Endothelial cell of umbilical vein (primary cell): Measurements from ENCODE around the gene KIF3B. TPM values are rescaled to one million over a fixed set of nuclear protein-coding genes. Genes with fewer than 3 reads are reported as not detected.

Source experiments
- BruUV-seq: library from RNA; stranded (reverse); fragments of 400-500 nt; replicated peaks from 2 replicates; lab custom pipeline; 2021; lab: Mats Ljungman, UMichigan
- CTCF ChIA-PET: fragments of 300-600, 350-600 bp; sonication (Branson Sonifier 250); formaldehyde crosslinking; loops from one replicate; lab custom pipeline; 2021; ENCODE audit warnings: antibody characterized with exemption, inconsistent platforms; lab: Charles Lee
- POLR2A ChIA-PET: fragments of 300-600, 350-600 bp; sonication (Branson Sonifier 250); formaldehyde crosslinking; loops from one replicate; lab custom pipeline; 2021; ENCODE audit warnings: antibody characterized with exemption, inconsistent platforms; lab: Charles Lee
- DNase-seq: peaks from one replicate; pipeline ENCODE4 v3.0.0-alpha.2; 2011; ENCODE audit warnings: low read depth, low spot score
- FAIRE-seq: peaks from 2 replicates; lab custom pipeline; 2011; peaks lifted over from hg19 to GRCh38; lab: Jason Lieb, UNC
- H2AFZ ChIP-seq: 2 replicates; pipeline ENCODE4 v1.6.0; 2012; ENCODE audit warnings: low read depth, low read length, control low read depth, inconsistent platforms
- H3K27ac ChIP-seq: 2 replicates; pipeline ENCODE4 v1.5.1; 2011; ENCODE audit warnings: low read depth, mild to moderate bottlenecking, control low read depth, low read length, moderate library complexity; ENCODE audit not compliant: insufficient read depth
- H3K27me3 ChIP-seq, 2 experiments: 2 replicates each; pipeline versions ENCODE4 v1.6.0 to v1.6.1; 2011; ENCODE audit warnings: low read length in 2 of 2, mixed read lengths in 1 of 2; ENCODE audit not compliant: control insufficient read depth in 2 of 2, insufficient read depth in 2 of 2
- H3K36me3 ChIP-seq, 2 experiments: 2 replicates in 1 of 2; 3 replicates in 1 of 2; pipeline ENCODE4 v1.5.1; 2011; ENCODE audit warnings: low read length in 2 of 2, mild to moderate bottlenecking in 1 of 2, moderate library complexity in 1 of 2; ENCODE audit not compliant: control insufficient read depth in 2 of 2, insufficient read depth in 2 of 2; ENCODE audit errors: extremely low read depth in 1 of 2
- H3K4me1 ChIP-seq: 3 replicates; pipeline ENCODE4 v1.5.1; 2011; ENCODE audit warnings: mild to moderate bottlenecking, low read length; ENCODE audit not compliant: control insufficient read depth, insufficient read depth; ENCODE audit errors: extremely low read depth
- H3K4me2 ChIP-seq: 2 replicates; pipeline ENCODE4 v1.6.1; 2011; ENCODE audit warnings: low read length, control low read depth, mixed read lengths; ENCODE audit not compliant: insufficient read depth
- H3K4me3 ChIP-seq, 3 experiments: fragments of 200-600 bp in 1 of 3; sonication (generic), shearing (Covaris generic) in 1 of 3; replicated peaks in 1 of 3; 2 replicates each; pipeline ENCODE4 v1.5.1; 2011 to 2016; ENCODE audit warnings: control low read depth in 3 of 3, low read length in 3 of 3, mild to moderate bottlenecking in 2 of 3, inconsistent platforms in 1 of 3, low read depth in 1 of 3, moderate library complexity in 1 of 3; ENCODE audit not compliant: insufficient read depth in 1 of 3
- H3K79me2 ChIP-seq: 2 replicates; pipeline ENCODE4 v1.6.0; 2012; ENCODE audit warnings: low read length, inconsistent platforms; ENCODE audit not compliant: control insufficient read depth, insufficient read depth
- H3K9ac ChIP-seq: replicated peaks from 2 replicates; pipeline ENCODE3; 2011; ENCODE audit warnings: low read length, control low read depth; ENCODE audit not compliant: insufficient read depth; ENCODE audit errors: extremely low read depth
- H3K9me1 ChIP-seq: replicated peaks from 3 replicates; pipeline ENCODE4 v1.6.0; 2011; ENCODE audit warnings: mild to moderate bottlenecking, low read length; ENCODE audit not compliant: control insufficient read depth, insufficient read depth; ENCODE audit errors: extremely low read depth
- H3K9me3 ChIP-seq: replicated peaks from 2 replicates; pipeline ENCODE4 v1.5.1; 2012; ENCODE audit warnings: low read length, inconsistent platforms; ENCODE audit not compliant: control insufficient read depth, insufficient read depth
- H4K20me1 ChIP-seq: replicated peaks from 2 replicates; pipeline ENCODE3; 2011; ENCODE audit warnings: mild to moderate bottlenecking, low read length; ENCODE audit not compliant: control insufficient read depth, insufficient read depth; ENCODE audit errors: extremely low read depth
- EZH2 ChIP-seq: IDR thresholded peaks from 2 replicates; pipeline ENCODE4 v1.6.1; 2012; ENCODE audit warnings: borderline replicate concordance, low read depth, mild to moderate bottlenecking, moderate library complexity, low read length, inconsistent platforms; ENCODE audit not compliant: severe bottlenecking
- FOS ChIP-seq: IDR thresholded peaks from 2 replicates; pipeline ENCODE4 v1.6.1; 2011; ENCODE audit warnings: mild to moderate bottlenecking, low read length, moderate library complexity, borderline replicate concordance; ENCODE audit not compliant: insufficient read depth
- GATA2 ChIP-seq: IDR thresholded peaks from 2 replicates; pipeline ENCODE4 v1.7.0; 2011; ENCODE audit warnings: low read depth, mild to moderate bottlenecking, moderate library complexity, mixed read lengths, low read length; ENCODE audit not compliant: insufficient read length, insufficient read depth
- JUN ChIP-seq: IDR thresholded peaks from 2 replicates; pipeline ENCODE4 v1.6.1; 2011; ENCODE audit warnings: borderline replicate concordance, low read depth; ENCODE audit not compliant: insufficient read length, insufficient read depth
- MYC ChIP-seq: IDR thresholded peaks from one replicate; pipeline ENCODE4 v1.6.1; 2011; ENCODE audit warnings: mild to moderate bottlenecking, low read depth, low read length
- POLR2A ChIP-seq: IDR thresholded peaks from 2 replicates; pipeline ENCODE4 v1.6.1; 2012; ENCODE audit warnings: low read depth, mild to moderate bottlenecking, control low read depth, low read length
- POLR2AphosphoS5 ChIP-seq: IDR thresholded peaks from 2 replicates; pipeline ENCODE4 v1.6.1; 2012; ENCODE audit warnings: low read depth, mild to moderate bottlenecking, control low read depth, low read length, moderate library complexity; ENCODE audit not compliant: insufficient read depth
- dilution Hi-C: fragments of 300-500 bp; cut with MboI; formaldehyde crosslinking; loops from one replicate; pipeline ENCODE4 v1.15.0; 2019; ENCODE audit warnings: low sequenced_read_pairs; ENCODE audit not compliant: extremely low pct_ligation_motif_present
- intact Hi-C: fragments of 100-400 bp; cut with micrococcal nuclease; formaldehyde crosslinking; loops from one replicate; pipeline ENCODE4 v1.10.0; 2022
- polyA plus RNA-seq, 4 experiments: library from polyadenylated mRNA; depleted of rRNA in 3 of 4; stranded (reverse) in 3 of 4; unstranded in 1 of 4; fragments of >200 nt; gene quantifications; 2 replicates each; pipeline versions ENCODE4 v1.2.1 to v1.2.3, GENCODE V29; 2011 to 2012; ENCODE audit warnings: missing spikeins in 1 of 4
- total RNA-seq: library from RNA; stranded (reverse); gene quantifications from 2 replicates; pipeline ENCODE4 v1.2.3, GENCODE V29; 2021
- TF ChIP-seq, protein P1 (sequence below), 2 donors: IDR thresholded peaks; 1 replicate in 1 of 2; 2 replicates in 1 of 2; pipeline ENCODE4 v1.5.1; 2011; ENCODE audit warnings: low read length in 2 of 2, mild to moderate bottlenecking in 2 of 2, moderate library complexity in 2 of 2, control low read depth in 1 of 2, inconsistent platforms in 1 of 2, low read depth in 1 of 2; ENCODE audit not compliant: insufficient read depth in 1 of 2; ENCODE audit errors: extremely low read depth in 1 of 2
- TF ChIP-seq, protein P2 (sequence below): IDR thresholded peaks from 2 replicates; pipeline ENCODE4 v1.6.1; 2011; ENCODE audit not compliant: insufficient read depth, insufficient read length

The KIF3B gene
- total and polyA plus RNA-seq, 2 donors (not counting 3 experiments of a cell fraction or from before 2014, with no cell fraction given) = 14.5 to 25.1 TPM

DNA sequence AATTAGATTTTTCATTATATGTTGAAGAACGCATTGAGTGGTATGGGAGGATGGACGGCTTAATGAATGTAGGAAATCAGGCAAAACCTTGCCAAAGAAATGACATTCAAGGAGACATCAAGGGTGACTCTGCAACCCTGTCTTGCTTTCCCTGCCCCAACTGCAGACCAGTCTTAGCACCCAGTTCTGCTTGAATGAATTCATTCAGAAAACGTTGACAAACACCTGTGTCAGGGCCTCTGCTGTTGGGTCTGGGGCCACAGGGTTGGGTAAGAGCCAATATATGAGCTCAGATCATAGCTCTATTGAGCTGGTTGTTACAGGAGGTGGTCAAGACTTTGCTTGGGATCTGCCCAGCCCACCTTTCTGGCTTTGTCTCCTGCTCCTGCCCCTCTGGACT lies 73.0 kb downstream of the KIF3B start:
- Histone ChIP-seq H3K4me1 (peaks cover 3% of the 10 kb centered on the region), H3K9ac (no peak overlapping the region), H3K4me3 (no peak overlapping the region), H3K36me3 (no peaks in the 10 kb centered on the region), H2AFZ (no peak overlapping the region), H3K27ac (no peak overlapping the region), H4K20me1 (no peaks in the 10 kb centered on the region), H3K9me1 (no peaks in the 10 kb centered on the region), H3K4me2 (no peak overlapping the region), H3K9me3 (no peaks in the 10 kb centered on the region), H3K27me3 (no peaks in the 10 kb centered on the region), H3K79me2 (no peaks in the 10 kb centered on the region)
- BruUV-seq = no TSS peak
- no peak for FAIRE-seq
- DNase-seq = no peak
- intact Hi-C loops = no loop called here
- ChIA-PET POLR2A (no interaction called here), CTCF (interaction anchor here (0.6 kb wide), 2 partner anchors 8 to 148 kb away, joined by 3 read pairs; no protein-coding TSS in a partner anchor)
- dilution Hi-C loops = no loop called here
- TF ChIP-seq POLR2A (no peak), POLR2AphosphoS5 (no peak), FOS (no peak), JUN (no peak), GATA2 (no peak), EZH2 (no peak), MYC (no peak)
- TF ChIP-seq, protein P1, sequence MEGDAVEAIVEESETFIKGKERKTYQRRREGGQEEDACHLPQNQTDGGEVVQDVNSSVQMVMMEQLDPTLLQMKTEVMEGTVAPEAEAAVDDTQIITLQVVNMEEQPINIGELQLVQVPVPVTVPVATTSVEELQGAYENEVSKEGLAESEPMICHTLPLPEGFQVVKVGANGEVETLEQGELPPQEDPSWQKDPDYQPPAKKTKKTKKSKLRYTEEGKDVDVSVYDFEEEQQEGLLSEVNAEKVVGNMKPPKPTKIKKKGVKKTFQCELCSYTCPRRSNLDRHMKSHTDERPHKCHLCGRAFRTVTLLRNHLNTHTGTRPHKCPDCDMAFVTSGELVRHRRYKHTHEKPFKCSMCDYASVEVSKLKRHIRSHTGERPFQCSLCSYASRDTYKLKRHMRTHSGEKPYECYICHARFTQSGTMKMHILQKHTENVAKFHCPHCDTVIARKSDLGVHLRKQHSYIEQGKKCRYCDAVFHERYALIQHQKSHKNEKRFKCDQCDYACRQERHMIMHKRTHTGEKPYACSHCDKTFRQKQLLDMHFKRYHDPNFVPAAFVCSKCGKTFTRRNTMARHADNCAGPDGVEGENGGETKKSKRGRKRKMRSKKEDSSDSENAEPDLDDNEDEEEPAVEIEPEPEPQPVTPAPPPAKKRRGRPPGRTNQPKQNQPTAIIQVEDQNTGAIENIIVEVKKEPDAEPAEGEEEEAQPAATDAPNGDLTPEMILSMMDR (IDR thresholded peaks at IDR 0.05; ENCODE audit: extremely low read depth in 1 of 2, insufficient read depth in 1 of 2, low read depth in 1 of 2, low read length in 2 of 2) = no peak
- TF ChIP-seq, protein P2, sequence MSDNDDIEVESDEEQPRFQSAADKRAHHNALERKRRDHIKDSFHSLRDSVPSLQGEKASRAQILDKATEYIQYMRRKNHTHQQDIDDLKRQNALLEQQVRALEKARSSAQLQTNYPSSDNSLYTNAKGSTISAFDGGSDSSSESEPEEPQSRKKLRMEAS = no peak
